ENCODE data around the gene UGT1A5. TPM values are rescaled to one million over a fixed set of nuclear protein-coding genes. Genes with fewer than 3 reads are reported as not detected.

UGT1A5 gene
- not detected for total RNA-seq
- long read RNA-seq: 0 reads

- DNase-seq (no peak), ATAC-seq (no peak)
- intact Hi-C loops (cut with micrococcal nuclease): no loop called here
Measured at GRCh38 chr2:233712611-233713261, at the start of gene UGT1A5. TSS of gene UGT1A5 (plus strand) at chr2:233712907. CDS start at chr2:233712992, 85 bp downstream.

DNA sequence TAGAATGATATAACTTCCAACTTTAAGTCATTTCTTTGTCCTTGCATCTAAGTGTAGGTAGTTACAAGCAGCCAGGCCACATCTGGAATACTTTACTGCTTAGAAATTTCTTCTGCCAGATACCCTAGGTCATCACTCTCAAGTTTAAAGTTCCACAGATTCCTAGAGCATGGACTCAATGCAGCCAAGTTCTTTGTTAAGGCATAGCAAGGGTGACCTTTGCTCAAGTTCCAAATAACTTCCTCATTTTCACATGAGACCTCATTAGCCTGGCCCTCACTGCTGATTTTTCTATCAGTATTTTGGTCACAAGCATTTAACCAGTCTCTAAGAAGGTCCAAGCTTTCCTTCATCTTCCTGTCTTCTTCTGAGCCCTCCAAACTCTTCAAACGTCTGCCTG is 48.8 kb upstream of the UGT1A5 start:
- DNase-seq: no peak
- ATAC-seq: no peak
- intact Hi-C loops (cut with micrococcal nuclease): no loop called here

GRCh38 chr2:233668605-233669260 is 44.0 kb upstream of the UGT1A5 start:
- no peak for ATAC-seq
- intact Hi-C loops (cut with micrococcal nuclease): no loop called here
- no peak for DNase-seq

DNA sequence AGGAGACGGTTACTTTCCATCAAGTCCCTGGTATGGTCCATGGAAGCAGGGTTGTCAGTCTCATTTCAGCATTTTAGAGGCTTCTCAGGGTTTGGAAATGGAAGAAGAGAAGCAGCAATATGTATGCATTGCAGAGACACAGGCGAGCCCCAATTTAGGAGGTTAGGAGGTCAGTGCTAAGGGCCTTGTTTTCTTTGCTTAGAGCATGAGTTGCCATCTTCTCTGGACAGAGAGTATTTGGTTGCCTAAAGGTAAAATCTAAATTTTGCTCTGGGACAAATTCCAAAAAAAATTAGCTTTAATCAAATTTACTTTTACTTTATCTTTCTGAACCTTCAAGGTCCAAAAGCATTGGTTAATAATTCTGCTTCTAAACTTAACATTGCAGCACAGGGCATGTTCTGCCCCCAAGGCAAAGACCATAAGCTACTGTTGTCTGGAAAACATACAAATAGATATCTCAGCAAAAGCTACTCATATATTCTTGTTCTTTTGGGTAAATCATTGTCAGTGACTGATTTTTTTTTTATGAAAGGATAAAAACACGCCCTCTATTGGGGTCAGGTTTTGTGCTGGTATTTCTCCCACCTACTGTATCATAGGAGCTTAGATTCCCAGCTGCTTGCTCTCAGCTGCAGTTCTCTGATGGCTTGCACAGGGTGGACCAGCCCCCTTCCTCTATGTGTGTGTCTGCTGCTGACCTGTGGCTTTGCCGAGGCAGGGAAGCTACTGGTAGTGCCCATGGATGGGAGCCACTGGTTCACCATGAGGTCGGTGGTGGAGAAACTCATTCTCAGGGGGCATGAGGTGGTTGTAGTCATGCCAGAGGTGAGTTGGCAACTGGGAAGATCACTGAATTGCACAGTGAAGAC is 41.2 kb upstream of the UGT1A5 start, which contains the start of gene UGT1A9:
Gene UGT1A9, plus strand, starts transcription at position 609 of the 872 bp plus-strand sequence. Its CDS starts 37 bp downstream, at position 646.
- DNase-seq: no peak
- ATAC-seq: no peak
- intact Hi-C loops (cut with micrococcal nuclease): no loop called here

DNA sequence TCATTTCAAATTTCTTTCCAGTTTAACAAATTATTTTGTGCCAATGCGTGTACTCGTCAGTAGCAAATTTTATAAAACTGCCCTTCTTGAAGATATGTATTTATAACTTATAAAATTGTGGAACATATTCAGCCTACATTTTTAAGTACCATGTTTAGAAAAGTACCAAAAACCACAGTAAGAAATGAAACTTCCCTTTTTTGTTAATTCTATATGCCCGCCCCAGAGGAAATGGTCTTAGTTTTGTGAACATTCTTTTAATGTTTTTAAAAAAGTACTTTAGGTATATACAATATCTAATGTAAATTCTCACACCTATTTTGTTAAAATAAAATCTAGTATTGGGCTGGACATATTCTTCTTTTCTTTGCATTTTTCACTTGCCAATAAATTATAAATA is 39.8 kb upstream of the UGT1A5 start:
- intact Hi-C loops (cut with micrococcal nuclease): no loop called here
- ATAC-seq (no peak), DNase-seq (no peak)

- intact Hi-C loops (cut with micrococcal nuclease): no loop called here
- no peak for ATAC-seq
Measured at GRCh38 chr2:233673896-233674295, 38.8 kb upstream of the UGT1A5 start.

GRCh38 chr2:233674314-233674713 is 38.4 kb upstream of the UGT1A5 start:
- DNase-seq: no peak
- ATAC-seq: no peak
- intact Hi-C loops (cut with micrococcal nuclease): no loop called here

More at GRCh38 chr2:233673896-233674295, 38.8 kb upstream of the UGT1A5 start:
- no peak for DNase-seq

- ATAC-seq (no peak), DNase-seq (no peak)
- intact Hi-C loops (cut with micrococcal nuclease): no loop called here
Measured at GRCh38 chr2:233674995-233675394, 37.7 kb upstream of the UGT1A5 start.

GRCh38 chr2:233676046-233676445 is 36.7 kb upstream of the UGT1A5 start:
- ATAC-seq (no peak), DNase-seq (no peak)
- intact Hi-C loops (cut with micrococcal nuclease): no loop called here

GRCh38 chr2:233679196-233679595 is 33.5 kb upstream of the UGT1A5 start:
- intact Hi-C loops (cut with micrococcal nuclease): no loop called here
- ATAC-seq (no peak), DNase-seq (no peak)

DNA sequence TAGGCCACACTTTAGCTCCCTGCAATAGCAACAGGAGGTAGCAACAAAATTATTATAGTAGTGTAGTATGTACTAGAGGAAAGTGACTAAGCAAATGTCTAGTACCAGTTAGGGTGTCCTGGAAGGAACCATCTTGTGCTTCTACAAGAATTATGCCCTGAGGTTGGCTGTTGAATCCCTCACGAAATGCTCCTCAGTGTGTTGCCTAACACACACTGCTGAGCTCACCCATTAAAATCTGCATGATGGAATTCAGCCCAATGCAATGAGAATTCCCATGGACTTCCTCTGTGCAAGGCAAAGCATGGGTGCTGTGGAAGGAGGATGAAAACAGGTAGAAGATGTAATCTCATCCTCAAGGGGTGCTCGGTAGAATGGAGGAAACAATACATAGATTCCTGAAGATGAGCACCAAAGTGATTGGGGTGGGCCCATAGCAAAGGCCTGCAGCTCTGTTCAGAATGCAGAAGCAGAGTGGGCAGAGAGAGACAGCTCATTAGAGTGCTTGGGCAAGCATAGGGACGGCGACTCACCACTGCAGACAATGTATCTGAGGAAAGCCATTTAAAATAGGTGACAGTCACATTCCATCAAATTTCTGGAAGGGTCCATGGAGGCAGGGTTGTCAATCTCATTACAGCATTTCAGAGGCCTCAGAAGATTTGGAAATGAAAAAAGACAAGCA is 32.2 kb upstream of the UGT1A5 start:
- no peak for DNase-seq
- intact Hi-C loops (cut with micrococcal nuclease): no loop called here
- no peak for ATAC-seq

DNA sequence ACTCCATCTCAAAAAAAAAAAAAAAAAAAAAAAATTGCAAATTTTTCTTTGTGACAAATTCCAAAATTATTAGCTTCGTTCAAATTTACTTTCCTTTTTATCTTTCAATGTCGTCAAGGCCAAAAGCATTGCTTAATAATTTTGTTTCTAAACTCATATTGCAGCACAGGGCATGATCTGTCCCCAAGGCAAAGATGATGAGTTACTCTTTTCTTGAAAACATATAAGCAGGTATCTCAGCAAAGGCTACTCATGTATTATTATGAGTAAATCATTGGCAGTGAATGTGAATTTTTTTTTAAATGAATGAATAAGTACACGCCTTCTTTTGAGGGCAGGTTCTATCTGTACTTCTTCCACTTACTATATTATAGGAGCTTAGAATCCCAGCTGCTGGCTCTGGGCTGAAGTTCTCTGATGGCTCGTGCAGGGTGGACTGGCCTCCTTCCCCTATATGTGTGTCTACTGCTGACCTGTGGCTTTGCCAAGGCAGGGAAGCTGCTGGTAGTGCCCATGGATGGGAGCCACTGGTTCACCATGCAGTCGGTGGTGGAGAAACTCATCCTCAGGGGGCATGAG is 31.1 kb upstream of the UGT1A5 start, which contains the start of gene UGT1A7:
Gene UGT1A7, plus strand, starts transcription at position 381 of the 579 bp plus-strand sequence. Its CDS starts 37 bp downstream, at position 418.
- ATAC-seq (no peak), DNase-seq (no peak)
- intact Hi-C loops (cut with micrococcal nuclease): no loop called here

DNA sequence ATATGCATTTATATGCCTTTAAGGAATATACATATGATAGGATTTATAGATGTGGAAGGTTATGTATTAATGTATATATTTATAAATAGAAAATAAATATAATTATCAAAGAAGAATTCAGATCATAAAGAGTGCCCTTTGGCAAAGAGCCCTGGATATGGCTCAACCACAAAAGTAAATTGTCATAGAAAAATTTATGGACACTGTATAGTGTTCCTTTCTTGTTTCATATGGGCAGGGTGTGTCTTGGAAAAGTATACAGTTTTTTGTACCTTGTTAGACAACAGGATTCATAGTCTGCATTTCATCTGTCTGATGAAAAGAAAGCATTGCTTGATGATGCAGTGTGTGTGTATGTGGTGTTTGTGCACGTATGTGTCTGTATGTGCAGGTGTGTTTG is 28.1 kb upstream of the UGT1A5 start:
- intact Hi-C loops (cut with micrococcal nuclease): no loop called here
- ATAC-seq (no peak), DNase-seq (no peak)

DNA sequence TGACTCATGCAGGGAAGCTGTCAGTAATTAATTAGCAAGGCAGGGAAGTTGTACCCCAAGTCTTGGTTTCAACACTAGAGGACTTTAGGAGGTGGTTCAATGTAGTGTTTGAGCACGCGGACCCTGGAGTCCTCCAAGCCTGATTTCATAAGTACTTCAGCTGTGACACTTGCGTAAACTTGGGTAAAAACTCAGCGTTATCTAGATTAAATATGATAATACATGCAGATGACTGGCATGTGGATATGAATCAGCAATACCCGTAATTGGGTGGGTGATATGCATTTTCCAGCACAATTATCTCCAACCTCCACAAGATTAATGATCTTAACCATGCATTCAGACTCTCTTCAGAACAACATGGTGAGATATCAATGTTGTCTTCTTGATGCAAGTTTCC is 25.8 kb upstream of the UGT1A5 start:
- ATAC-seq (no peak), DNase-seq (no peak)
- intact Hi-C loops (cut with micrococcal nuclease): no loop called here

- intact Hi-C loops (cut with micrococcal nuclease): no loop called here
- DNase-seq (no peak), ATAC-seq (no peak)
Measured at GRCh38 chr2:233688341-233688740, 24.4 kb upstream of the UGT1A5 start.

DNA sequence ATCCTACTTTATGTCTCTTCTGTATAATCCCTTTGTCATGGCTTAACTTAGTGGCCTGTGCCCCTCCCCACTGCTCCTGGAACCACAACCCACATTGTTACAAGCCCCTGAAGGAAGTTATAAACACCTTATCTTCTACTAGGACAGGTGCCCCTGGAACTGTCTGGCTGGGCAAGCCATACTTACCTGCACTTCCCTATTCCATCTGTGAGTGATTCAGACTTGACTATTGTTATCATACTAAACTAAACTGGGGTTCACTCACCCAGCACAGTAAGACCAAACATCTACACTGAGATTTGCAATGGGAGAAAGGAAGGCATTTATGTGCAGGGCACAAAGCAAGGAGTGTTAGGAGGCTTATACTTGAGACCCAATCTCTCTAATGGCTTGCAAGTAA is 23.7 kb upstream of the UGT1A5 start:
- DNase-seq (no peak), ATAC-seq (no peak)
- intact Hi-C loops (cut with micrococcal nuclease): no loop called here

GRCh38 chr2:233689501-233689900 is 23.2 kb upstream of the UGT1A5 start:
- ATAC-seq (no peak), DNase-seq (no peak)
- intact Hi-C loops (cut with micrococcal nuclease): no loop called here

DNA sequence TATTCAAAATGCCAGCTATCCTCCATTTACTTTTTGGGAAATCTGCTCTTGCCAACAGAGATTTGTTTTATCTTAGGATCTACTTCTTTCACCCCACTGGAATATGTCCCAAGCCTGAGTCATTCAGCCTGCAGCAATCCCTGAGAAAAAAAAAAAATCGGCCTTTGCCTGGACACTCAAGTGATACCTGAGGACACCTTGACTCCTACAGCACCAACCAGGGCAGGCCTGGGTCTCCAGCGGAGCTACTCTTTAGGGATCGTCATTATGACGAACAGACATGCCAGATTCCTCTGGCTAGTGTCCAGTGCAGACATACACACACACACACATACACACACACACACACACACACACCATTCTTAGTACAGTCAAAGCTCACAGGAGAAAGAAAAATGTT is 22.3 kb upstream of the UGT1A5 start:
- DNase-seq (no peak), ATAC-seq (no peak)
- intact Hi-C loops (cut with micrococcal nuclease): no loop called here

Data from left ventricle myocardium superior (tissue), 1 donor.